Ovary (tissue), 3 donors: ENCODE results near the gene VAPB.

Experiments
- CTCF ChIP-seq, 3 donors: fragments of 450-650 bp in 2 of 3; fragments of 200-600 bp in 1 of 3; IDR thresholded peaks; one replicate each; pipeline versions ENCODE4 v1.5.1 to v1.8.0; 2016 to 2022; ENCODE audit warnings: antibody characterized with exemption in 3 of 3, mild to moderate bottlenecking in 1 of 3
- POLR2A ChIP-seq: fragments of 450-650 bp; IDR thresholded peaks from one replicate; pipeline ENCODE4 v1.6.1; 2017; ENCODE audit warnings: antibody characterized with exemption, mild to moderate bottlenecking, moderate library complexity
- donor health status: DM: no; HTN: no; CAD: no.

- TF ChIP-seq CTCF (IDR thresholded peaks at IDR 0.05) (no peak), POLR2A (no peak)
Measured at GRCh38 chr20:58450254-58450653, 61.2 kb downstream of the VAPB start.
